Neural crest cell (in vitro differentiated cells): ENCODE results near the gene DENND1A. TPM values are rescaled to one million over a fixed set of nuclear protein-coding genes. Genes with fewer than 3 reads are reported as not detected.

Experiments used
- DNase-seq: peaks from one replicate; pipeline ENCODE4 v3.0.0; 2021; ENCODE audit warnings: low read depth, mixed read lengths, low spot score
- H3K27ac Mint-ChIP-seq: one replicate; pipeline ENCODE4 v1.8.0; 2021; ENCODE audit warnings: mild to moderate bottlenecking, mixed read lengths; ENCODE audit not compliant: unreplicated experiment
- H3K27me3 Mint-ChIP-seq: 2 replicates; pipeline ENCODE4 v1.8.0; 2021; ENCODE audit warnings: low read depth, mild to moderate bottlenecking, mixed read lengths
- H3K36me3 Mint-ChIP-seq: 2 replicates; pipeline ENCODE4 v1.8.0; 2021; ENCODE audit warnings: low read depth, mild to moderate bottlenecking, mixed read lengths
- H3K4me1 Mint-ChIP-seq: 2 replicates; pipeline ENCODE4 v1.8.0; 2021; ENCODE audit warnings: mixed read lengths
- H3K4me3 Mint-ChIP-seq: one replicate; pipeline ENCODE4 v1.8.0; 2021; ENCODE audit warnings: mild to moderate bottlenecking, mixed read lengths
- H3K9me3 Mint-ChIP-seq: 2 replicates; pipeline ENCODE4 v1.8.0; 2021; ENCODE audit warnings: mixed read lengths
- CTCF ChIP-seq: fragments of 200-600 bp; sonication (generic); conservative IDR thresholded peaks from 2 replicates; pipeline ENCODE4 v1.5.0; 2021; ENCODE audit warnings: antibody characterized with exemption, mild to moderate bottlenecking
- total RNA-seq: library from RNA; stranded (reverse); gene quantifications from 2 replicates; pipeline ENCODE4 v1.2.1, GENCODE V29; 2021

The DENND1A gene
- total RNA-seq, 1 donor from 2014 or later, result 17.8 TPM

- no peak for DNase-seq
- Mint-ChIP-seq H3K27ac (no peak overlapping the region), H3K9me3 (peaks cover 9% of the 10 kb centered on the region), H3K4me1 (peaks cover 17% of the 10 kb centered on the region), H3K27me3 (peaks cover 36% of the 10 kb centered on the region), H3K4me3 (no peak overlapping the region), H3K36me3 (peaks cover 21% of the 10 kb centered on the region)
- TF ChIP-seq CTCF, result no peak
These were observed 95.6 kb downstream of the DENND1A start for GRCh38 chr9:123834218-123834888.

- H3K4me3 Mint-ChIP-seq, result no peak overlapping the region
- no peak for TF ChIP-seq CTCF
- H3K4me1 Mint-ChIP-seq, result peaks cover 17% of the 10 kb centered on the region
- DNase-seq, result no peak
- no peak overlapping the region for H3K27ac Mint-ChIP-seq
- peaks cover 26% of the 10 kb centered on the region for H3K27me3 Mint-ChIP-seq
- peaks cover 32% of the 10 kb centered on the region for H3K36me3 Mint-ChIP-seq
- peaks cover 20% of the 10 kb centered on the region for H3K9me3 Mint-ChIP-seq
These were observed 96.9 kb downstream of the DENND1A start for GRCh38 chr9:123832858-123833650.

GRCh38 chr9:123832176-123832575 is 97.8 kb downstream of the DENND1A start:
- DNase-seq, result no peak
- TF ChIP-seq CTCF, result no peak
- Mint-ChIP-seq H3K4me3 (no peak overlapping the region), H3K4me1 (peaks cover 17% of the 10 kb centered on the region), H3K9me3 (peaks cover 23% of the 10 kb centered on the region), H3K27ac (no peak overlapping the region), H3K27me3 (peaks cover 20% of the 10 kb centered on the region), H3K36me3 (peaks cover 39% of the 10 kb centered on the region)

GRCh38 chr9:123828449-123828848 is 101.5 kb downstream of the DENND1A start:
- DNase-seq, result no peak
- Mint-ChIP-seq H3K9me3 (peaks cover 23% of the 10 kb centered on the region), H3K36me3 (peaks cover 40% of the 10 kb centered on the region)

More at GRCh38 chr9:123828449-123828848, 101.5 kb downstream of the DENND1A start:
- H3K27ac Mint-ChIP-seq, result no peak overlapping the region
- no peak overlapping the region for H3K4me3 Mint-ChIP-seq
- no peaks in the 10 kb centered on the region for H3K4me1 Mint-ChIP-seq
- H3K27me3 Mint-ChIP-seq, result no peaks in the 10 kb centered on the region
- no peak for TF ChIP-seq CTCF
